GM18498 (cell line): ENCODE results near the gene PDAP1.
A peak's percentile ranks its signal among the peaks of the same experiment; 100 is the strongest.
"Not testable (repeated sequence)": the region's sequence is repeated elsewhere in the genome, so short reads cannot be mapped to it uniquely, and the experiment has no call there.

Experiments used
- ATAC-seq: cut with Tn5 transposase; IDR thresholded peaks from one replicate; pipeline ENCODE4 v1.9.1; 2021; ENCODE audit warnings: mild to moderate bottlenecking, moderate library complexity; ENCODE audit not compliant: unreplicated experiment

PDAP1 gene

DNA sequence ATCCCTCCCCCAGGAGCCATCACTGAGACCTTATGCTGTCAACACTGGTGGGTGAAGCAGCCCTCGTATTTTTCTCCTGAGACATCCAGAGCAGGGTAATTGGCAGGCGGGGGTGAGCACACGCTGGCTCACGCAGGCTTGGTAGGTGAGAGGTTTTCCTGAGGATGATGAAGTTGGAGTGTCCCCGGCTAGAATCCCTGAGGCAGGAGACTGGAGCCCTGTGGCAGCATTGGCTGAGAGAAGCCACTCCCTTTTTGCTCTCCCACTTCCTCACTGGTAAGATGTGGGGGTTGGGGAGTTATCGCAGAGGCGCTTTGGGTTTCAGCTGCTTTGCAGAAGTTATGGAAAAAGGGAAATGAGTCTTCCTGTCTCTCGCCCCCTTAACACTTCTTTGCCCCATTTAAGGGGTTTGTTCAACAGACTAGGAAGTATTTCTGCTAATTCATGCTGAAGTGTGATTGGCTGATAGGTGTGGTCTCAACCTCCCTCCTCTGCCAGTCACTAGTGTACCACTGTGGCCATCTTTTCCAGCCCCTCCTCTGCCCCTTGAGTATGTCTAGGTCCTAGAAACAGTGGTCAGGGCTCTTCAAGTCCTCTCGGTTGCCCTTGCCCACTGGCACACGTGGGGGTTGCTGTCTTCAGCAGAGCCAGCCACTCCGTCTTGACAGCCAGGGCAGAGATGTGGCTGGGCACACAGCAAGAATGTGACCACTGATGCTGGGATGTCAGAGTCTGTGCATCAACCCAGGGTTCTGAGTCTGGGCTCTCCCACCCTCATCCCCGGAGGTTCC, 28.2 kb downstream of the PDAP1 start:
- ATAC-seq = peak; percentile 38

DNA sequence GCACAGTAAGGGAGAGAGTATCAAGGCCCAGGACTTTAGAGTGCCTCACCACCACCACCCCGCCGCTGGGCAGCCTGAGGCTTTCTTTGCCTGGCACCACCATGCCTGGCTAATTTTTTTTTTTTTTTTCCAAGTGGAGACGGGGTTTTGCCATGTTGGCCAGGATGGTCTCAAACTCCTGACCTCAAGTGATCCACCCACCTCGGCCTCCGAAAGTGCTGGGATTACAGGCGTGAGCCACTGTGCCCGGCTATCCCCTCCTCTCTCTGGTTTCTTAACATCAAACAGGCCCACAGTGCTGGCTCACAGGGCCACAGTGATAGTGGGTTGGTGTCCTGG, 28.7 kb downstream of the PDAP1 start:
- not testable (repeated sequence) for ATAC-seq

DNA sequence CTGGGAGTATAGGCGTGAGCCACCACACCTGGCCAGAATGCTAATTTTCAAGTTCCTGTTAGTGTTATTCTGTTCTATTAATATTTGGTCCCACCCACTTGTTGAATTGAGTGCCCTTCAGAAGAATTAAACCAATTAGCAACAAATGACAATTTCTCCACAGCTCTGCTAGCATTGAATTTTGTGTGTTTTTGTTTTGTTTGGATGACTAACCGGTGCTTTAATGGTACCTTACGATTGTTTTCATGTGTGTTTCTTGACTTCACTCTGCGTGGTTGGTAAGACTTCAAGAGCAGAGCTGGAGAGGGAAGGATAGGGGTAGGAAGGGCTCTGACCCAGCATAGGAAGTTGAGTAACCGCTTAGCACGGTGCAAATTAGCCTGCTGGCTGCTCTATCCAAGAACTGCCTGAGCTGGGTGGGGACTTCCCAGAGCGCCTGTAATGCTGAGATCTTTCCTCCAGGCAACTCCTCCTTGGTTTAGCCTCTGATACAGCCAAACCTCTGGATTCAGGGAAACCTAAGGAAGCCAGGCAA, 29.3 kb downstream of the PDAP1 start:
- ATAC-seq = no peak

DNA sequence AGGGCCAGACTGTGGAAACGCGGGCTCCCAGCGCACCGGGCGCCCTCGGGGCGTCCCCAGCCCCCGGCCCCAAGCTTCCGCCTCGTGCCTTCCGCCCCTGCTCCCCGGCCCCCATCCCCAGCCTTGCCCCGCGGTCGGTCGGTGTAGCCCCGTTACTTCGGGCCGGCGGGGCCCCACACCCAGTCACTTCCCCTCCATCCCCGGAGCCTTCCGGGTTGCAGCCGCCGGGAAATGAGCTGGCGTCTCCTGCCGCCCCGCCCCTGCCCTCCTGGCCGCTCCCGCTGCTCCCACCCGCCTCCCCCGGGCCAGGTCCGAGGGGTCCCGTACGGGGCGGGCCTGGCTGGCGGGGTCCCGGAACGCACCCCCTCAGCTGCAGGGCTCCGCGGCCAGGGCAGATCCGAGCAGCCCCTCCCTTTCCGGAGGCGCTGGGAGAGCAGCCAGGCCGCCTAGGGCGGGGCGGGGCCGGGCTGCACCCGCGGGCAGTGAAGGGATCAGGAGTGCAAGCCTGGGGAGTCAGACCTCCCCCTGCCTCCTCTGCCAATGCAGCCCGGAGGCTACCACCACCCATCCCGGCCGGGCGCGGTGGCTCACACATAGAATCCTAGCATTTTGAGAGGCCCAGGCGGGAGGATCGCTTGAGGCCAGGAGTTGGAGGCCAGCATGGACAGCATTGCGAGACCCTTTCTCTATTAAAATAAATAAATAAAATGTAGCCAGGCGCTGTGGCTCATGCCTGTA, 33.2 kb downstream of the PDAP1 start:
- ATAC-seq = peak; percentile 46

DNA sequence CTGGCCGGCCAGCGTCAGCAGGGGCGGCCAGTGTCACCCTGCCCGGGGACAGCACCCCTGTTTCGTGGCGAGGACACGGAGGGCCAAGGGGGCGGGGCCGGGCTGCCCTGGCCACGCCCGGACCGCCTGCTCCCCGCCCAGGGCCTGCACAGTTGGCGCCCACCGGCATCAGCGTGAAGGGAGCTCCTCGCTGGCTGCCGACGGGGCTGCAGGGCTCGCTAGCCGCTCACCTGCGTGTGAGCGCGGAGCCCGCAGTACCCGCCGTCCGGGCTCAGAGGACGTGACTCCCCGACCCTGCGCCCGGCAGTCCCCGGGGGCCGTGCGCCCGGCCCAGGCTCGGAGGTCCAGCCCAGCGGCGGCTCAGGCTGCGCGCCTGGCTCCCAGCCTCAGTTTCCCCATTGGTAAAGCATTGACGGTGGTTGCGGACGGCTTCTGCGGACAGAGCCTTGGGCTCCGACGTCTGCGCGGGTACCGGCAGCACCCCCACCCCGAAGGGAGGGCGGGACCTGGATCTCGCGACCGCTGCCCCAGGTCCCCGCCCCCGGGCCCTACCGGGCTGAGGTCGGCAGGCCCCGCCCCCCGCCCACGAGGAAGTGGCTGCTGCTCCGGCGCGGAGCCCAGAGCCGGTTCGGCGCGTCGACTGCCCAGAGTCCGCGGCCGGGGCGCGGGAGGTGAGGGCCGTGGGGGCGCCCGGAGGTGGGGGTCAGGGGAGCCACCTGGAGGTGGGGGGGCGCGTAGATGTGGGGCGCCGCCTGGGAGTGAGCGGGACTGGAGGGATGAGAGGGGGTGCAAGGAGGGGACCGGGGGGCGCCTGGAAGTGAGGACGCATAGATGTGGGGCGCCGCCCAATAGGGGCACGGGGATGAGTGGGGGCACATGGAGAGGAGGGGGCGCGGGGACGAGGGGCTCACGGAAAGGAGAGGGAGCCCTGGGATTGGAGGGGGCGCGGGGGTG, 34.0 kb downstream of the PDAP1 start, which contains the start of gene ARPC1B:
ARPC1B (plus strand) TSS at position 620 of the 954 bp plus-strand sequence. CDS start 10,985 bp downstream, outside the sequence.
- peak; percentile 66 for ATAC-seq

DNA sequence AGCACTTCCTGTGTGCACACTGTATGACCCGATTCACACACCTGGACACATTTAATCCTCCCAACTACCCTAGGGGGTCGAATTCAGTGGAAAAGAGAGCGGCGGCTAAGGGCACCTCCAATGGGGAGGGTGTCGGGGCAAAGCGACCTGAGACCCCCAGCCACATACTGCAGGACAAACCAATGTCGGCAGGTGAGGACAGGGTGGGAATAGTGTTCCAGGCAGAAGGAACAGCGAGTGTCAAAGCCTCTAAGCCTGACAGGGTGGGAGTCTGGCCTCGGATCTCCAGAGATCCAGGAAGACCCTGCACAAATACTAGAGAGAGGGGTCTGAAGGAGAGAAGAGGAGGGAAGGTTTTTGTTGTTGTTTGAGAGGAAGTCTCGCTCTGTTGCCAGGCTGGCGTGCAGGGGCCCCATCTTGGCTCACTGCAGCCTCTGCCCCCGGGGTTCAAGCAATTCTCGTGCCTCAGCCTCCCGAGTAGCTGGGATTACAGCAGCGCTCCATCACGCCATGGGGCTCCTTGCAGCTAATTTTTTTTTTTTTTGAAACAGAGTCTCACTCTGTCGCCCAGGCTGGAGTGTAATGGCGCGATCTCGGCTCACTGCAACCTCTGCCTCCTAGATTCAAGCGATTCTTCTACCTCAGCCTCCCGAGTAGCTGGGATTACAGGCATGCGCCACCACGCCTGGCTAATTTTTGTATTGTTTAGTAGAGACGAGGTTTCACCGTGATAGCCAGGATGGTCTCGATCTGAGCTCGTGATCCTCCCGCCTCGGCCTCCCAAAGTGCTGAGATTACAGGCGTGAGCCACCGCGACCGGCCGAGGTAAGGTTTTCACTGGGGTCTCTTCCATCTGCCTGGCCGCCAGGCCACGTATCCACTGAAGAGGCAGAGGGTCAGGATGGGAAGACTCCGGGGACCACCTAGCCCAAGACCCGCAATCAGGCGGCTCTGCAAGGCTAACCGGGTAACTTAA, 35.0 kb downstream of the PDAP1 start:
- no peak for ATAC-seq

DNA sequence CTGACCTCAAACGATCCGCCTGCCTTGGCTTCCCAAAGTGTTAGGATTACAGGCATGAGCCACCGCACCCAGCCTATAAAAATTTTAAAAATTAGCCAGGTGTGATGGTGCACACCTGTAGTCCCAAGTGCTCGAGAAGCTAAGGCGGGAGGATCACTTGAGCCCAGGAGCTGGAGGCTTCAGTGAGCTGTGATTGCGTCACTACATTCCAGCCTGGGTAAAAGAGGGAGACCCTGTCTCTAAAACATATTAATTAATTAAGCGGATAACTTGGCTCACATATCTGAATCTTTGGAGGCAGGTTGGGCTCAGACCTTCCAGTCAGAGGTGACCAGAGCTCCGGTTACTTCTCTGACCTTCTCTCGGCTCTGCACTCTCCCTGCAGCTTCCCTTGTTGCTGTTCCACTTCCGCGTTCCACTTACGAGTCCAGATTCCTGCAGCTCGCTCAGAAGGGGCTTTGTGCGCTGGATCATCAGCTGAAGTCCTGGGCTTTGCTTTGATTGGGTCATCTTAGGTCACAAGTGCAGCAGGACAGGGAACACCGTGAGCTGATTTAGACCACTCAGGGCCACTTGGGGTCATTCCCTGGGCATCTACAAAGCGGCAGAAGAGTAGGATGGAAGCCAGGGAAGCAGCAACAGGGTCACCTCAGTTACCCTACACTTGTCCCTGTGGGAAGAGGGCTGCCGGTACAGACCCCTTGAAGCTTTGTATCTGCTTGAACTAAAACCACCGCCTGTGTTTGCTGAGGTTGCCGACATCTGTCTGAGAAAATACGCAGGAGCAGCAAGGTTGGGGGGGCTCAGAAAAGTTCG, 35.9 kb downstream of the PDAP1 start:
- no peak for ATAC-seq

DNA sequence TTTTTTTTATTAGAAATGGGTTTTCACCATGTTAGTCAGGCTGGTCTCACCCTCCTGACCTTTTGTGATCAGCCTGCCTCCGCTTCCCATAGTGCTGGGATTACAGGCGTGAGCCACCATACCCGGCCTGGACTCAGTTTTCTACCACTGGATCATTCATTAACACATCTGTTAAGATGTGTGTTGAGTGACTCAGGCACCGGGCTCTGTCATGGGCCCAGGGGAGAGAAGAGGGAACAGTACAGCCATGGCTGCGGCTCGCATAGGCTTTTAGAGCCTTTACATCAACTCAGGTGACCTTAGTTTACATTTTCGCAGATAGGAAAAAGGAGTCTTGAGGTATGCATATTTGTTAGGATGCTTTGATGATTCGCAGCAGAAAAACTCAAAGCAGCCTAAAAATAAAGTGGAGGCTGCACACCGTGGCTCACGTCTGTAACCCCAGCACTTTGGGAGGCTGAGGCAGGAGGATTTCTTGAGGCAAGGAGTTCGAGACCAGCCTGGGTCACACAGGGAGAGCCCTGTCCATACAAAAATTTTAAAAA, 36.9 kb downstream of the PDAP1 start:
- no peak for ATAC-seq

DNA sequence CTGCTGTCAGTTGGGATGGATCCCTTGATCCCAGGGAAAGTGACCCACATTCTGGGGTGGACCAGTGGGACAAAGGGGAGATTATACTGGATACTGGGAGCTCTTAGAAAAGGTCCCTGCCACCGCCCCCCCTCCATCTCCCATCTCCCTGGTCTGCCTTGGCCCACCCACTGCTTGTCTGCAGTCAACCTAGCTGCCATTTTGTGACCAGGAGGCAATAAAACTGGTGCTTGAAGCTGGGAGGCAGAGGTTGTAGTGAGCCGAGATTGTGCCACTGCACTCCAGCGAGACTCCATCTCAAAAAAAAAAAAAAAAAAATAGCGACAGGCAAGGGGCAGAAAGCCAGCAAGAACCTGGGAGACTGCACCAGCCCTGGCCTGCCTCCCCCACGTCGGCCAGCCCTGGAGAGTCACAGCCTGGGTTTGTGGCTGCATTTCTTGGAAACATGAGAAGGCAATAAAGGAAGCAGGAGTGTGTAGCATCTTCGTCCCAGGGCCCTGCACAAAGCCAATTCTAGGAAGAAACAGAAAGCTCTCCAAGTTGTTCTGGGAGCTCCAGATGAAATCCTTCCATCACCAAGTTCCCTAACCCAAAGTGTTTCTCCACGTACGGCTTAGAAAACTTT, 38.5 kb downstream of the PDAP1 start:
- no peak for ATAC-seq

DNA sequence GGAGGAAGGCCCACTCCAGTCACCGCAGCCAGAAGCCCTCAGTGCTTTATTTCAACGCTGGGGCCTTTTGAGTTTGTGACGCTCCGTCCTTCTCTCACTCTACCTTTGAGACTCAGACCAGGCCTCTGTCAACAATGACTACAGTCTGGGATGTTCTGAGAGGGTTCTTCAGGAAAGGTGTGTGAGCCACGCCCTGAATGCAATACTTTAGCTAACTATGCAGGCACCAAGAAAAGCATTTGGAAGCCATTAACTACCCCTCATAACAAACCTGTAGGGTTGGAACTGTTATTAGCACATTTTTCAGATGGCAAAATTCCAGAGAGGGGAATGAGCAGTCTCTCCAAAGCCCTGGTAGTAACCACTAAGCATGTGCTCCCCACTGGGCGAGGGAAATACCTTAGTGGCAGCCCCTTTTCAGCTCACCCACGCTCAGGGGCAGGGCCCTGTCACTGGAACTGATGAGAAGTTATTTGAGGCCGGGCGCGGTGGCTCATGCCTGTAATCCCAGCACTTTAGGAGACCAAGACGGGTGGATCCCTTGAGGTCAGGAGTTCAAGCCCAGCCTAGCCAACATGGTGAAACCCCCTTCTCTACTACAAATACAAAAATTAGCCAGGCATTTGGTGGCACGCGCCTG, 39.5 kb downstream of the PDAP1 start:
- ATAC-seq = no peak

DNA sequence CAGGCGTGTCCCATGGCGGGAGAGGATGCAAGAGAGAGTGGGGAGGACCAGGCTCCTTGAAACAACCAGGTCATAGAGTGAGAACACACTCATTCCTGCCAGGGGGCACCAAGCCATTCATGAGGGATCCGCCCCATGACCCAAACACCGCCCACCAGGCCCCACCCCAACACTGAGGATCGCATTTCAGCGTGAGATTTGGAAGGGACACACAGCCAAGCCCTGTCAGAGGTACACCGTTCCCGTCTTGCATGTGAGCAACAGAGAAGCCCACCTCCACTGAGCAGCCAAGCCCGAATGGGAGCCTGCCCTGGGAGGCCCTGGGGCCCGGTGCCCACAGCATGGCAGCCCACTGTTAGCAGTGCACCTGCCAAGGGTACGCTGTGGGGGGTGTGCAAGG, 41.8 kb downstream of the PDAP1 start:
- no peak for ATAC-seq

DNA sequence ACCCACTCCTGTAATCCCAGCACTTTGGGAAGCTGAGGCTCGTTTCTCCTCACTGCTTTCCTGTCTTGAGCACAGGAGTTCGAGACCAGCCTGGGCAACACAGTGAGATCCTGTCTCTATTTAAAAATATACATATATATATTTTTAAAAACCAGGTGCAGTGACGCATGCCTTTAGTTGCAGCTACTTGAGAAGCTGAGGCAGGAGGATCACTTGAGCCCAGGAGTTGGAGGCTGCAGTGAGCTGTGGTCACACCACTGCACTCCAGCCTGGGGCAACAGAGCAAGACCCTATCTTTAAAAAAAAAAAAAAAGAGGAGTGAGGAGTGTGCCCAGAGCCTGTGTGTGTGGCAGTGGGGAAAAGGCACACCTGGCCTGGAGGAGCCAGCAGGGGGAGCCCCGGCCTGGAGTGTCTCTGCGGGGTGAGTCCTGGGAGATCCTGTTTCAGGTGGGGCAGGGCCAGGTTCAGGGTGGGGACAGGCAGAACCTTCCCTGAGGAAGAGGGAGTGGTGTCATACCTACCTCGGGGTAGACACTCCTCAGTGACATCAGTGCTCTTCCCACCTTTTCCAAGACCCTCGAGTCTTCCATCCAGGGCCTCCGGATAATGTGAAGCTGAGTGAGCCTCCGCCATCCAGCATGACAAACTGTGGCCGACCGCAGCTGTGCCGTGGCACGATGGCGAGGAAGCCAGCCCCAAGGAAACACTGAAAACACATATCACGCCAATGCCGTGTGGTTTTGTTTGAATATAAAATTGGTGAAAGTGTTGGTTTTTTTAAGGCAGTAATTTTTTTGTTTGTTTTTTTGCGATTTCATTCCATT, 42.9 kb downstream of the PDAP1 start:
- no peak for ATAC-seq

DNA sequence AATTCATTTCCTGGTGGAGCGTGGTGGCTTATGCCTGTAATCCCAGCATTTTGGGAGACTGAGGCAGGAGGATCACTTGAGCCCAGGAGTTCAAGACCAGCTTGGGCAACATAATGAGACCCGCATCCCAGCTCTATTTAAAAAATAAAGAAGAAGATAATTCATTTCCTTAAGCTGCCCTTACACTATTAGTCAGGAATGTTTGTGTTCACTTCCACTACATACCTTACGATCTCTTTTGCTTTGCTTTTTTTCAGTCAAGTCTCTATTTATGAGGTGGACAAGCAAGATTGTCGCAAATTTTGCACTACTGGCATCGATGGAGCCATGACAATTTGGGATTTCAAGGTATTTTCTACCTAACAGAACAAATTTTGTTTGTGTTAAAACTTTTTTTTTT, 45.1 kb downstream of the PDAP1 start:
- ATAC-seq = no peak

DNA sequence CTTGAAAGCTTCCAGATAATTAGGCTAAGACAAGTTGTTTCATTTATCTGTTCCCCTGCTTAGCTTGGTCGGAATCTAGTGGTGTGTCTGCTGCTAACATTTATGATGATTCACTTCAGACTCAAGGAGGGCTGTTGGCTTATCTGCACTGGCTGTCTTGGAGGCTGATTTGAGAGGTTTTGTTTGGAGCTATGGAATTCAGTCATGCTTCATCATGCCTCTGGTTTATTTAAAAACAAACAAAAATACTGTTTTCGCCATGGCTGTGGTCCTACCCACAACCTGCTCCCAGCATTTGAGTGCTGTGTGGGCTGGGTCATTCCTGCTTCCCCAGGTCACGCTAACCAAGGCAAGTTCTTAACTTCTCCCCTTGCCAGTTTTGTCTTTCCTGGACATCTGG, 45.6 kb downstream of the PDAP1 start:
- no peak for ATAC-seq

DNA sequence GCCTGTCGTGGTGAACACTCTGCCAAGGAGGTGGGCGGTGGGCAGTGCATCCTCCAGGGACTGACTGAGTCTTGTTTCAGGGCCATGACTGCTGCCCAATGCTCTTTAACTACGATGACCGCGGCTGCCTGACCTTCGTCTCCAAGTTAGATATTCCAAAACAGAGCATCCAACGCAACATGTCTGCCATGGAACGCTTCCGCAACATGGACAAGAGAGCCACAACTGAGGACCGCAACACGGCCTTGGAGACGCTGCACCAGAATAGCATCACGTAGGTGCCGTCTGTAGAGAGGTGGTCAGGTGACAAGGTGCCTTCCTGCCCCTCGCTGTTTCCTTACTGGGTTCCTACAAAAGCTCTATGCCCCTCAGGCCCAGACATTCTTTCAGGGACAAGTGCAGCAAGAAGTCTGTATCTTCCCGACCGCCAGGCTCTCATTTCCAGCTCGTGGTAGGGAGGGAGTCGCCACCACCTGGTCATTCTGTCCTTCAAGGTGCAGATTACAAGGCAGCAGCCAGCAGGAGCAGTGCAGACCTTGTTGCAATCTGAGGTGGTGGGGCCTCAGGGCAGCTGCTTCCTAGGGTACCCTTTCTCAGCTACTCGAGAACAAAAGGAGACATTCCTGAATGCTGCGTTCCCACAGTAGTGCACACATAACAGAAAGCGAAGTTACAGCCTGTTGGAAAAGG, 48.8 kb downstream of the PDAP1 start:
- no peak for ATAC-seq

DNA sequence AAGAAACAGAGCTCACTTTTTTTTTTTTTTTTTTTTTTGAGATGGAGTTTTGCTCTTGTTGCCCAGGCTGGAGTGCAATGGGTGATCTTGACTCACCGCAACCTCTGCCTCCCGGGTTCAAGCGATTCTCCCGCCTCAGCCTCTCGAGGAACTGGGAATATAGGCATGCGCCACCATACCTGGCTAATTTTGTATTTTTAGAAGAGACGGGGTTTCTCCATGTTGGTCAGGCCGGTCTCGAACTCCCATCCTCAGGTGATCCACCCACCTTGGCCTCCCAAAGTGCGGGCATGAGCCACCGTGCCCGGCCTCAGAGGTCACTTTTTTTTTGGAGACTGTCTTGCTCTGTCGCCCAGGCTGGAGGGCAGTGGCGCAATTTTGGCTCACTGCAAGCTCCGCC, 49.9 kb downstream of the PDAP1 start:
- not testable (repeated sequence) for ATAC-seq
